Raji (cell line): ENCODE data around the gene SNORC.

Experiments
- POLR2A ChIP-seq: IDR thresholded peaks from 2 replicates; pipeline ENCODE4 v1.6.1; 2011; ENCODE audit warnings: low read depth, low read length, control low read depth; ENCODE audit not compliant: insufficient read depth

Gene SNORC

DNA sequence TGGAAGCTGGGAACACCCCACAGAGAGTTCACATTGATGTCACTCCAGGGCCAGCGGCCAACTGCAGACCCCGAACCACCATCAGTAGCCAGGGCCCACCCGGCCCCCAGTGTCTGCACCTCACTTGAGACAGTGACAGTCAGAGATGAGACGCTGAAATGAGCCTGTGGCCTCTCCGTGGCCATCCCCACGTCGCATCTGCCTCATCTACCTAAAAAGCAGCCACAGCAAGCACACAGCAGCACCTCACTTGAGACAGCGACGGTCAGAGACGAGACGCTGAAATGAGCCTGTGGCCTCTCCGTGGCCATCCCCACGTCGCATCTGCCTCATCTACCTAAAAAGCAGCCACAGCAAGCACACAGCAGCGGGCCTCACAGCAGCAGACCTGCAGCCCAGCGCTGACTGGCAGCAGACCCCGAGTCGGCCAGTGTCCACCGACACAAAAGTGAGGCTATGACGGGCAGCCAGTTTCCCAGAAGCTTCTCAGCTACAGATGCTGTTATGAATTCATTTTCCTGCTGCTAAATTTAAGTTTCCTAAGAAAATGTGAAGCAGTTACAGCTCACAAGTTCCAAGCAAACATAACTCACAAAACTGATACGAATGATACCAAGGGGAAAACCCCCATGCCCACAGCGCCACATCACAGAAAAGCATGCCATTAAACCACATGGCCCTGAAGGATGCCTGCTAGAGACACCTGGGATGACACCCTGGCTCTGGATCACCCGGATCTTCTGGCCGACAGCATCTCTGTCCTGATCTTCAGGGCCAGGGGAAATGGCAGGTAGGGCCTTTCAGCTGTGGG lies 27.7 kb downstream of the SNORC start:
- TF ChIP-seq POLR2A = no peak

DNA sequence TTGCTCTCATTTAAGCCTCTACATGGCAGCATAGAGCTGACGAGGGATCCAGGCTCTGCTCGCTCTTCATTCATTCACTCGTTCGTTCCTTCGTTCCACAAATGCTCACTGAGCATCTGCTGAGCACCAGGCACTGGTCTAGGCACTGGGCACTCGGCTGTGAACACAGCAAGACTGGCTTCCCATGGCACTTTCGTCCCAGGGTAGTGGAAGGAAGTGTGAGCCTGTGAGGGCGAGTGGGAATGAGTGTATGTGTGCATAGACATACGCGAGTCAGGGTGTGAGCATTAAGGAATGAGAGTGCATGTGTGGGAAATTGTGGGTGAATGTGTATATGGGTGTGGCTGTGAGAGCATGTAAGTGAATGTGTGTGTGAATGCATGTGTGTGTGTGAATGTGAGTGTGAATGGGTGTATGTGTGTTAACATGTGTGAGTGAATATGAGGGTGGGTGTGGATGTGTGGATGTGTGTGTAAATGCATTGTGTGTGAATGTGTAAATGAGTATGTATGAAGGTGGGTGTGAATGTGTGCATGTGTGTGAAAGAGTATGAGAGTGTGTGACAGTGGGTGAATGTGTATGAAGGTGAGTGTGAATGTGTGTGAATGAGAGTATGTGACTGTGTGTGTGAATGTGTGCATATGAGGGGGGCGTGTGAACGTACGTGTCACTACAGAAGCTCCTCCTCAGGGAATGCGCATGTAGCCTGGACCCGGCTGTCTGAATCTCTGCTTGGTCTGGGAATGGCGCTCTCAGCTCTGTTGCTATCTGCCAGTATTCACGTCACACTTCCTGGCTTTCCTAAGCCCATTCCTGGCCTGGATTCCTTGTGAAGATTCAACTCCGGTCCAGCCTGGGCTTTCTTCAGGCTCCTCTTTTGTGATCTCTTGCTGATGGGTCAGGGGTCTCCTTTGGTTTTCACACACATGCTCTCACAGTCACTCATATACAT lies 28.8 kb downstream of the SNORC start:
- no peak for TF ChIP-seq POLR2A

DNA sequence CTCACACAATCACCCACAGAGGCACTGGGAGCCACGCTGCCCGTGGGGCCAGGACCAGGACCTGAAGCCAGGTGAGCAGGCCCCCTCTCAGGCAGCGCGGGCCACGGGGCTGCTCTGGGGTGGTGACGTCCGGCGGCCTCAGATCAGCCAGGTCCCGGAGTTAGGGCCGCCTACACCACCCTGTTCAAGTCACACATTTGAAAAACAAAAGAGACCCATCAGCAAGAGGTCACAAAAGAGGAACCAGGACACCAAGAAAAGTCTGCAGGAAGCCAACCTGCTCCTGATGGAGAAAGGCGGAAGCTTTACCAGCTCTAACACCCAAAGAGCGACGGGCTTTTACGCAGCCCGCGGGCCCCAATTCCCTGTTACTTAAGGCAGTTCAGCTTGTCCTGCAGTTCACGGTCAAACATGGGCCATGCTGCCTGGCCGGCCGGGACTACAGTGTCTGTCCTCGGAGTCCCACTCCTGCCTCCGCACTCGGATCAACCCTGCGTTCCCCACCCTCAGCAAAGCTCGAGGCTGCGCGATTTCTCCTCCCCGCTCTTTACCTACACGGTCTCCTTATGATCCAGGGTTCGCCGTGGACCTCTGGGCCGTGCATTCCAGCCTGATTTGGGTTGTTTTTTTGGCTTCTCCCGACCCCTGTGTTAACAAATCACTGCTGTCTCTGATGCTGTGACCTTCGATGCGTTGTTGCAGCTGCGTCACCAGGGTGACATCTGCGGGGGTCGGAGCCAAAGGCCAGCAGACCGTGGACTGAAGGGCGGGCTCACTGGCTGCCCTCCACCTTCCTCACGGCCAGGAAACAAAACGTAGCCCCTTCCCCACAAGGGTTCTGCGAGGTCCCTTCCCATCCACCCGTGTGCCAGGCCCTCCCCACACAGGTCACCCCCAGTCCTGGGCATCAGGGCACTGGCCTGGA lies 31.0 kb downstream of the SNORC start:
- no peak for TF ChIP-seq POLR2A

DNA sequence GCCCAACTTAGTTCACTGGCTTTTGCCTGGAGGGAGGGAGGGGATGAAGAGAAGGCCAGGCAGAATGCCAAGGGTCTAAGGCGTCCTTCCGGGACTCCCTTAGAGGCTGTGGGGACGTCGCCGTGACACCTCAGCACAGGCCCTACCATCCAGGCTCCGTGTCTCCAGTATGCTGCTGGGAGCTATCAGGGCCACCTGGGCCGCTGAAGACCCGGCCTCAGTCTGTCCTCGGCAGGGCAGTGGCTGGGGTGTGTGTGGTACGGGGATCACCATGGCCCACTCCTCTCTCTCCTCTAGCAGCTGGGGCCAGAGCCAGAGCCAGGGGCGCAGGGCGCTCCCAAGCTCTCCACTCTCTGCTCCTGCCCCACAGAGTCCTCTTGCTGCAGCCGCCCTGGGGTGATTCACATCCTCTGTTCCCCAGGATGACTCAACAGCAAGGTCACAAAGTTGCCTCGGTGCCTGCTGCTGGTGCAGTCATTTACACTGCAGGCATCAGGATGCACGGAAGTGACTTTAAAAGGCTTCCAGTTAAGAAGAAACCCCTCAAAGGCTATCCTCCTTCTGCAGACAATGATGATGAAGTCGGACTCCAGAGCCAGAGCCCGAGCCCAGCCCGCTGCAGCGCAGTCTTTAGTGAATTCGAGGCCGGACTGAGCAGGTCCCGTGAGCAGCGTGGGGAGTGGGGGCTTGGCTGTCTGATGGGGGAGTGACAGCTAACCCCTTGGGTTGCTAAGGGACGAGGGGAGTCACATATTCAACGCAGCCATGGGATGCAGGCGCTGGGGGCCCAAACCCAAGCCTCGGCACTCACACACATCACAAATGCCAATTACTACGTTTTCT lies 31.9 kb downstream of the SNORC start:
- TF ChIP-seq POLR2A = no peak

DNA sequence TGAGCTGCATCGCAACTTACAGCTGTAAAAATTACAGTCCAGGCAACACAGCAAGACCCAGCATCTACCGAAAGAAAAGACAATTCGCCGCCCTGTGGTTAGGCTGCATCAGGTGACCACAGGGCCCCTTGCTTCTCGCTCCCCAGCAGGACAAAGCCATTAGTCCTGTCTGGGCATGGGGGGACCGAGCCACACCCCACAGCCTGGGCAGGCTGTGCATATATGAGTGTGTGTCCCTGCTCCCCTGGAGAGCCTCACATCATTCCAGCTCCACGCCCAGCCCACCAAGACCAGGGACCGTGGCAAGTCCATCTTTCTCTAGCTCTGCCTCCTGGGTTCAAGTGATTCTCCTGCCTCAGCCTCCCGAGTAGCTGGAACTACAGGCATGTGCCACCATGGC lies 33.9 kb downstream of the SNORC start:
- TF ChIP-seq POLR2A = no peak

DNA sequence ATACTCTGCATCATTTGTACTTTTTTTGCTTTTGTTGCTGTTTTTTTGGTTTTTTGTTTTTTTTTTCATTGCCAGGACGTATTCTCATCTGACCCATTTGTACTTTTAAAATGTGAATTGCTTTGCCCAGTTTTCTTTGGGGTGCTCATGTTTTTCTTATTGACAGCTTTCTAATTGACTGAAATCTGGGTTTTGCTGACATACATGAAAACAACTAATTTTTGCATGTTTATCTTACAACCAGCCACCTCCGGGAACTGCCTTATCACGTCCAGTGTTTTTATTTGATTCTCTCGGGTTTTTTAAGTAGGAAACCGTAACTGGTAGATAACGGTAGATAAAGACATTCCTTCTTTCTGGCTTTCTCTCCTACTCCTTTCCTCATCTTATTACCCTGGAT lies 38.6 kb downstream of the SNORC start:
- no peak for TF ChIP-seq POLR2A

GRCh38 chr2:232910376-232910775 lies 40.3 kb downstream of the SNORC start:
- TF ChIP-seq POLR2A = no peak

DNA sequence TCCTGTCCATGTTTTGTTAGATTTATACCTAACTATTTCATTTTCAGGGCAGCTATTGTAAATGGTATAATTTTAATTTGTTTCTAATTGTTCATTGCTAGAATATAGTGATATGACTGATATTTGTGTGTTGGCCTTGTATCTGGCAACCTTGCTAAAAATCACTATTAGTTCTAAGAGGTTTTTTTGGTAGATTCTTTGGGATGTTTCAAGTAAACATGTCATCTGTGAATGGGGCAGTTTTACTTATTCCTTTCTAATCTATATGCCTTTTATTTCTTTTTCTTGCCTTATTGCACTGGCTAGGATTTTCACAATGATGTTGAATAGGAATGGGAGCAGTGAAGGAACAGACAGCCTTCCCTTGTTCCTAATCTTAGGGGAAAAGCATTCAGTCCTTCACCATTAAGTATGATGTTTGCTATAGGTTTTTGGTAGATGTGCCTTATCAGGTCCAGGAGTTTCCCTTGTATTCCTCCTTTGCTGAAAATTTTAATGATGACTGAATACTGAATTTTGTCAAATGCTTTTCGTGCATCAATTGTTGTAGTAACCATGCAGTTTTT lies 41.7 kb downstream of the SNORC start:
- no peak for TF ChIP-seq POLR2A

DNA sequence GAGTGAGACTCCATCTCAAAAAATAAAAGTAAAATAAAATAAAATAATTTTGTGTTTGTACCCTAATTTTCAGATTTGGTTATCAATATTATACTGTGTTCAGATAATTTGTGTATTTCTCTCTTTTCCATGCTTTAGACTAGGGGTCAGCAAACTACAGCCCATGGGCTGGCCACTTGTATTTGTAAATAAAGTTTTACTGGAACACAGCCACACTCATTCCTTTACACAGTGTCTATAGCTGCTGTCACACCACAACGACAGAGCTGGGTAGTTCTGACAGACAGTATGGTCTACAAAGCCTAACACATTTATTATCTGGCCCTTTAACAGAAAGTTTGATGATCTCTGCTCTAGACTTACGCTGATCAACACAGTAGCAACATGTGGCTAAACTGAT lies 43.8 kb downstream of the SNORC start:
- TF ChIP-seq POLR2A = no peak

- TF ChIP-seq POLR2A = no peak
Observed at GRCh38 chr2:232919141-232919540, 49.1 kb downstream of the SNORC start.

DNA sequence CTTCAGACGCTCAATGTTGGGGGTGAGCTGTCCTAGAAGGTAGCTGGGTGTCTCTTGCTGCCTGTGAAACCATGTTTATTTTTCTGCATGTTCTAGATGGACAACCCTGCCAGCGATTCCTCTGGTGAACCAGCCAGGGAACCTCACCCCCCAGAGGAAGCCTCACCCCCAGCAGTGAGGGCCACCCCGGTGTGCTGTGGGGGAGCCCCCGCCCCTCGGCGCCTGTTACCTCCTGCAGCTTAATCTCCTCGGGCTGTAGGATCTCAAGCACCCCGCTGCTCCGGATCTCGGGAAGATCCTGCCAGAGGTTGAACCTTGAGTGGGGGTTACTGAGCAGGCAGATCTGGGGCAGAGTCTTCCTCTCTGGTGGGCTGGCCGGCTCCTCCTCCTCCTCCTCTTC lies 50.0 kb downstream of the SNORC start:
- TF ChIP-seq POLR2A = no peak

GRCh38 chr2:232920760-232921159 lies 50.7 kb downstream of the SNORC start:
- no peak for TF ChIP-seq POLR2A

DNA sequence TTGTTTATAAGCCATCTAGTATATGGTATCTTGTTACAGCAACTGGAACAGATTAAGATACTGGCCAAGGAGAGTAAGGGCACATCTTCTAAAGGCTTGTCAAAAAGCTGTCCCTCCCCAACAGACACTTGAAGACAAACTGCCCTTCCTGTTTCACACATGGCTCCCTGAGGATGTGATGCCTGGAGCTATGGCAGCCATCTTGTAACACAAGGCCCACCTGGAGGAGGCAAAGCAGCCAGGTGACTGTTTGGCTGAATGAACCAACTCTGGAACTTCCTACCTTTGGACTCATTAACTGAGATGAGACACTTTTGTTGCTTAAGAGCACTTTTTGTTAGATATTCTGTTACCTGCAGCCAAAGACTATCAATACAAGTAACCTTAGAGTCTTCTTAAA lies 54.4 kb downstream of the SNORC start:
- TF ChIP-seq POLR2A = no peak
